GM18861 (cell line): ENCODE data around the gene JOSD1.

Experiments used
- ATAC-seq: cut with Tn5 transposase; IDR thresholded peaks from one replicate; pipeline ENCODE4 v1.9.1; 2021; ENCODE audit not compliant: unreplicated experiment

JOSD1 gene

GRCh38 chr22:38700789-38701628, at the start of gene JOSD1:
JOSD1 (minus strand) TSS chr22:38700943; CDS start chr22:38699987, 956 bp downstream.
- peak; percentile 25 for ATAC-seq

DNA sequence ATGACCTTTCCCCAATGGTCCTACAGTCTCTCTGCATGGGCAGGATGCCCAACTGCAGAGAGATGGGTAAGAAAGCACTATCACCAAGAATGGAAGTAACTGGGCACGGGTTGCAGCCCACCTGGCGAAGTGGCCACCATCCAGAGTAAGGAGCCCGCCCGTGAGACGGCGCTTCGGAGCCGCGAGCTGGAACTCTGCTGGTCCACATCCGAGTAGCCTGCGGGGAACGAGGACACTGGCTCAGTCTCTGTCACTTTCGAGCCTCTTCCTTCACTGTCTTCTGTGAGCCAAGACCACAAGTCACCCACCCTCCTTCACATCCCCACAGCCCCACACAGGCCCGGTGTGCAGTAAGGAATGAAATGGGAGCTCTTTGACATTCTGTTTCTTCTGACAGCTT, 49.4 kb upstream of the JOSD1 start:
- no peak for ATAC-seq

- ATAC-seq, result no peak
These were observed 47.9 kb upstream of the JOSD1 start for GRCh38 chr22:38748487-38749136.

DNA sequence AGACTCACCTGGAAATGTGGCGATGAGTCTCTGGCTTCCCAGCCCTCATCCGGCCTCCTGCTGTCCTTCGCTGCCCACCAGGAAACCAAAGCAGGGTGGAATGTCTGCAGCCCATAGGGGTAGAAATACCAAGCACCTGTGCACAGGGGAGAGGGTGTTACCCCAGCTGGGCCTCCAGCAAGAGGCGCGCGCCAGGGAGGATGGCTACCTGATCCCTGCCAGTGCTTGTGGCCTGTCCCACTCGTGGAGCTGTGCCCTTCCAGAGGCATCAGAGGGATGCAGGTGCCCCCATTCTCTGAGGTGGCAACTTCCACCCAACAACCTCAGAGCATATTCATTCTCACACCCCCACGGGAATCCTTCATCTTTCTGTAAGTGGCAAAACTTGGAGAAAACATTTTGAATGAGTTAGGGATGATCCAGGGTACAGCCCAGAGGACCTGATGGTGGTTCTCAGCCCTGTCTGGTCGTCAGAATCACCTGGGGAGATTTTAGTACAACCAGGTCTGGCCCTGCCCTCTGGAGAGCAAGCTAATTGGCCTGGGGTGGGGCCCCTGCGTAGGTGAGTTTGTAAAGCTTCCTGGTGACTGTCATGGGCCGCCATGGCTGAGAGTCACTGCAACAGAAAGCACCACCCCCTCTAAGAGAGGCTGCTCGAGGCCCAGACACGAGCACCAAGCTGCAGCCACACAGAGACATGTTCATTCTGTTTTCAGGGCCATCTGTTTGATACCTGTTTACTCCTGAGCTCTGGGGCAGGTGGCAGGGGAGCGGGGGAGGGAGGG, 45.1 kb upstream of the JOSD1 start:
- ATAC-seq, result no peak

GRCh38 chr22:38744981-38745380, 44.2 kb upstream of the JOSD1 start:
- ATAC-seq, result no peak

- no peak for ATAC-seq
These were observed 41.6 kb upstream of the JOSD1 start for GRCh38 chr22:38742176-38742942.

GRCh38 chr22:38741576-38741975, 40.8 kb upstream of the JOSD1 start:
- ATAC-seq, result no peak

DNA sequence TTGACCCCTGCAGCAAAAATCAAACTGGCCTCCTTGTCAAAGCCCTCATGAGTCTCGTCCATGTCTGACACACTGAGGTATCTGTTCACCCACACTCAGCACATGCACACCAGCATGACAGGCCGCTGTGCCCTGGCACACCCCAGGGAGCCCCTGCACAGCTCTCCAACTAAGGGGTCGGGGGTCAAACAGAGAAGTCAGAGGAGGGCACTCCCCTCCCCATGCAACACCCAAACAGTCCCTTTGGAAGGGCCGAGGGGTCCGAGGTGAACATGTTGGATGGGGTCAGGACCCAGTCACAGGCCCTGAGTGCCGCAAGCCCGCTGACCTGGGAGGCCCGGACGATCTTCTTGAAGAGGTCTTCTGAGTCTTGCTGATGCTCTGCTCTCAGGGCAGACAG, 40.4 kb upstream of the JOSD1 start:
- ATAC-seq, result no peak

DNA sequence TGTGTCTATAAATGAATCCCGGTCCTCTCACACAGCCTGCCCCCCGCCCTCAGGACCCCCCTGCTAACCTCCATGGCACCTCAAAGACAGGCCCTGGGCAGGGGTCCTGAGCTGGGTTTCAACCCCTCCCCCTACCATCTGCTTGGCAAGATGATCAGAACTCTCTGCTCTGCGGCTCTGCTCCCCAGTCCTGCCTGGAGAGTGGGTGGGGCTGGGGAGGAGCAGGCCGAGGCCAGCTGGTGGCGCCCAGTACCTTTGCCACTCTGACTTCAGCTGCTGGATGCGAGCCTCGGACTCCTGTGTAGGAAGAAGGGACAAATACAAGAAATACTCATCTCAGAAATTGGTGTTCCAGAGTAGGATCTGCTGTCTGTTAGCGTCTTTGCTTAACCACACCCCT, 40.0 kb upstream of the JOSD1 start:
- ATAC-seq, result no peak

DNA sequence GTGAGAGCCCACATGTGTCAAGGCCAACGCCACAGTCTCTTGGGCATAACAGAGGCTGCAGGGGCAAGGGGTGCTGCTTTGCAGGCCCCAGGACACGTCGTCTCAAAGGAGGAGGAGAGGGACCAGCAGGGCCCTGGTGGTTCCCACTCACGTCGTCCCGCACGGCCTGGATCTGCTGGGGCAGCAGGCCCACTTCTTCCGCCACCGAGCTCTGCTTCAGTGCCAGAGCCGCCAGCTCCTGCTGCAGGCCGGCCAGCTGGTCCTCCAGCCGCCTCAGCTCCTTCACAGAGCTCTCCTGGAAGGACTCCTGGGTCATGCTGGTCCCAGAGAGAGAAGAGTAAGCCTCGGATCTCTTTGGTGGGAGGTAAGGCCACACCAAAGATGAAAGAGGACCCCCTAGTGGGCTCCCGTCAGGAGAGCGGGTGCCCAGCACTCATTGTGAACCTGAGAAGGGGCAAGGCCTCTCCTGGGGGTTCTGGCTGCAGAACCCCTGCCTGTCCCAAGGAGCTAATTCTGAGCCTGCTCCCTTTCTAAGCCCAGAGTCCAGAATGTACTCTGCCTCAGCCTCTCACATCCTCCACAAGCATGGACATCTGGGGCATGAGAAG, 39.5 kb upstream of the JOSD1 start:
- no peak for ATAC-seq

GRCh38 chr22:38739300-38740055, 38.7 kb upstream of the JOSD1 start:
- ATAC-seq, result no peak

DNA sequence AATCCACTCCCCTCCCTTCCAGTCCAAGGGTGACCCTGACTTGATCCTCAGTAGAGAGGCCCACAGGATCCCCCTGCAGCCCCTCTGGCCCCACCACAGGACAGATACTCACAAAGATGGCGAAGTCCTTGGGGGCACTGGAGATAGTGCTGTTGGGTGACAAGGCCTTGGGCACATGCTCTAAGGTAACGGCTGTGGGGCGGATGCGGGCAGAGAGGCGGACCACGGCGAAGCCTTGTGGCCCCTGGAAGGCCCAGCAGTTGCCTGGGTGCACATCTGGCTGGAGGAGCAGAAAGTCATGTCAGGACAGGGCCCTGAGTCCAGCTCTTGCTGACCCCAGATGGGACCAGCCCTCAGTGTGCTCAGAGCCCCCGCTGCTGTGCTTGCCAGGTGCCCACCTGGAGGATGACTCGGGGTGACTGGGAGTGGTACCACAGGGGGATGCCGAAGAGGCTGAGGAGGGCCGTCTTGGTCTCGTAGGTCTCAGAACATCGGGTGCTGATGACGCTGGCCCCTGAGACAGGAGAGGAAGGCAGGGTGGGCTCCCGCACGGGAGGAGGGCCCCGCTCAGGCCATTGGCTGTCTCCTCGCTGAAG, 37.8 kb upstream of the JOSD1 start:
- no peak for ATAC-seq

DNA sequence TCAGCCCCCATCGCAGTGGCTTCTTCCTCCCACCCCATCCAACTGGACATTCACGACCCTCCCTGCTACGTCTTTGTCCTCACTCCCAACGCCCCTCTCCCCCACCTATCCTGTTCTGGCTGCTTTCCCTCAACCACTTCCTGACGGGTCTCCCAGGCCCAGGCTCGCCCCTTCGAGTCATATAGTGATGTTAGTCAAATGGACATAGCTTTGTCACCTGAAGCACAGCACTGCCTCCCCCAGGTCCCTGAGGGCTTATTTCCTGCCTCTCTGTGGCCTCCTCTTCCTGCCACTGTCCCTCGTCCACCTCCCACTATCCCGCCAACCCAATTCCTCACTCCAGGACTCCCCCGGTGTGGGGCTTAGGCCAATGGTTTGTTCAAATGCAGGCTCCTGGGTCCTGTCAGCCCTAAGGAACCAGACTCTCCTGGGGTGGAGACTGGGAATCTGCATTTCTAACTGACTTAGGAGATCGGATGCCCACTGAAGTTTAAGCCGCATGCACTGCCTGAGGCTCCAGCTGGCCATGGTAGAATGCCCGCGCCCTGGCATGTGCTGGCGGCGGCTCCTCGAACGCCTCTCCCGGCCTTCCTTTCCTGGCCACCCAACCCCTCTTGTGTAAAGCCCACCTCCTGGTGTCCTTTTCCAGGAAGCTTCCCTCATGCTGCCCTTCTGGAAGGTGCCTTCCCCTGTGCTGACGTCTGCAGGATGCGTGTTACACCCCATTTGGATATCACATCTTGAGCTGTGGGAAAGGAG, 36.7 kb upstream of the JOSD1 start:
- no peak for ATAC-seq

GRCh38 chr22:38736257-38736570, 35.5 kb upstream of the JOSD1 start:
- no peak for ATAC-seq

GRCh38 chr22:38735465-38736256, 34.9 kb upstream of the JOSD1 start:
- no peak for ATAC-seq

DNA sequence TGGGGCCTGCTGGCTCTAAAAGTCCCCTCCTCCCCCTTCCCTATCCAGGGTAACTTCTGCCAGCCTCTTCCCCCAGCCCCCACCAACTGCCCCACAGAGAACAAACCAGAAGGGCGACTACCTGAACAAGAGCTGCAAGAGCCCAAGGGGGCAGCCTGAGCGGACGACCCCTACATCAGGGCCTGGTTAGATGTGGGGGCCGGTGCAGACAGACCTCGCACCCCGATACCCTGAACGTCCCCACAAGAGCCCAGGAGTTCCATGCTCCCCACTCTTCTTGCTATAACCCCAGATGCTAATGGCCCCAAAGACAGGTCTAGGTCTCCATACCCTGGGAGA, 34.4 kb upstream of the JOSD1 start:
- ATAC-seq, result no peak

- no peak for ATAC-seq
These were observed 33.8 kb upstream of the JOSD1 start for GRCh38 chr22:38734421-38735100.
